CD14-positive monocyte (primary cell): ENCODE data around the gene CHRNA9. TPM values are rescaled to one million over a fixed set of nuclear protein-coding genes. Genes with fewer than 3 reads are reported as not detected.

Experiments used
- DNase-seq, 3 donors: peaks; one replicate each; pipeline ENCODE4 v3.0.0-alpha.2; 2011 to 2022
- H2AFZ ChIP-seq: 2 replicates; pipeline ENCODE4 v1.6.0; 2012; ENCODE audit warnings: mild to moderate bottlenecking, low read depth, low read length, inconsistent platforms; ENCODE audit not compliant: insufficient read depth, poor library complexity, severe bottlenecking
- H3K27ac ChIP-seq, 2 donors: 1 replicate in 1 of 2; 2 replicates in 1 of 2; pipeline ENCODE4 v1.5.1; 2012 to 2013; ENCODE audit warnings: low read length in 2 of 2, control low read depth in 1 of 2, inconsistent platforms in 1 of 2, low read depth in 1 of 2, mild to moderate bottlenecking in 1 of 2
- H3K27me3 ChIP-seq, 2 donors: one replicate each; pipeline versions ENCODE4 v1.6.0 to v1.6.1; 2011 to 2013; ENCODE audit warnings: low read length in 2 of 2; ENCODE audit not compliant: control insufficient read depth in 2 of 2, insufficient read depth in 2 of 2
- H3K36me3 ChIP-seq, 2 donors: replicated peaks in 1 of 2; 1 replicate in 1 of 2; 2 replicates in 1 of 2; pipeline versions ENCODE4 v1.5.1 to v1.6.1; 2012 to 2013; ENCODE audit warnings: low read length in 2 of 2, control low read depth in 1 of 2, inconsistent platforms in 1 of 2, mild to moderate bottlenecking in 1 of 2; ENCODE audit not compliant: insufficient read depth in 2 of 2, control insufficient read depth in 1 of 2
- H3K4me1 ChIP-seq, 2 donors: 1 replicate in 1 of 2; 2 replicates in 1 of 2; pipeline versions ENCODE4 v1.5.1 to v1.6.1; 2012 to 2013; ENCODE audit warnings: low read length in 2 of 2, control low read depth in 1 of 2, inconsistent platforms in 1 of 2, mild to moderate bottlenecking in 1 of 2, moderate library complexity in 1 of 2; ENCODE audit not compliant: insufficient read depth in 2 of 2, control insufficient read depth in 1 of 2
- H3K4me2 ChIP-seq: replicated peaks from 2 replicates; pipeline ENCODE3; 2012; ENCODE audit warnings: low read length, moderate library complexity, mild to moderate bottlenecking; ENCODE audit not compliant: poor library complexity, severe bottlenecking; ENCODE audit errors: extremely low read depth
- H3K4me3 ChIP-seq, 3 experiments: fragments of 200-600 bp in 1 of 3; sonication (generic) in 1 of 3; replicated peaks in 1 of 3; 1 replicate in 2 of 3; 2 replicates in 1 of 3; pipeline ENCODE4 v1.5.1; 2011 to 2013; ENCODE audit warnings: low read length in 3 of 3, mild to moderate bottlenecking in 3 of 3, control low read depth in 2 of 3, low read depth in 2 of 3, inconsistent platforms in 1 of 3, moderate library complexity in 1 of 3
- H3K79me2 ChIP-seq: 2 replicates; pipeline ENCODE4 v1.6.0; 2012; ENCODE audit warnings: mild to moderate bottlenecking, control low read depth, inconsistent platforms, low read length, moderate library complexity; ENCODE audit not compliant: insufficient read depth
- H3K9ac ChIP-seq: 2 replicates; pipeline ENCODE4 v1.6.0; 2017; ENCODE audit warnings: low read length, mild to moderate bottlenecking; ENCODE audit not compliant: insufficient read depth, poor library complexity, severe bottlenecking
- H3K9me3 ChIP-seq, 2 donors: replicated peaks in 1 of 2; 1 replicate in 1 of 2; 2 replicates in 1 of 2; pipeline versions ENCODE4 v1.5.1 to v1.6.1; 2012 to 2013; ENCODE audit warnings: low read length in 2 of 2, control low read depth in 1 of 2; ENCODE audit not compliant: control insufficient read depth in 1 of 2, insufficient read depth in 1 of 2
- H4K20me1 ChIP-seq: 2 replicates; pipeline ENCODE4 v1.6.0; 2012; ENCODE audit warnings: mild to moderate bottlenecking, low read length, control low read depth, moderate library complexity; ENCODE audit not compliant: insufficient read depth
- H3K27ac Mint-ChIP-seq, 7 donors: one replicate each; pipeline ENCODE4 v1.8.0; 2020; ENCODE audit warnings: mild to moderate bottlenecking in 7 of 7, mixed read lengths in 7 of 7, moderate library complexity in 6 of 7, inconsistent platforms in 2 of 7
- H3K27me3 Mint-ChIP-seq, 3 donors: one replicate each; pipeline ENCODE4 v1.8.0; 2021 to 2022; ENCODE audit warnings: low read depth in 3 of 3, mild to moderate bottlenecking in 3 of 3, mixed read lengths in 3 of 3, moderate library complexity in 3 of 3, inconsistent platforms in 1 of 3
- H3K36me3 Mint-ChIP-seq, 2 donors: one replicate each; pipeline ENCODE4 v1.8.0; 2020; ENCODE audit warnings: mixed read lengths in 2 of 2, inconsistent platforms in 1 of 2, mild to moderate bottlenecking in 1 of 2
- H3K4me1 Mint-ChIP-seq: one replicate; pipeline ENCODE4 v1.8.0; 2020; ENCODE audit warnings: mild to moderate bottlenecking, mixed read lengths
- H3K4me3 Mint-ChIP-seq, 2 donors: one replicate each; pipeline ENCODE4 v1.8.0; 2020; ENCODE audit warnings: mild to moderate bottlenecking in 2 of 2, mixed read lengths in 2 of 2, moderate library complexity in 1 of 2
- H3K9me3 Mint-ChIP-seq, 7 donors: one replicate each; pipeline ENCODE4 v1.8.0; 2020 to 2022; ENCODE audit warnings: mixed read lengths in 7 of 7, mild to moderate bottlenecking in 6 of 7, moderate library complexity in 6 of 7, inconsistent platforms in 2 of 7
- WGBS: methylation state at CpG from one replicate; pipeline ENCODE4 v1.1.5; 2013; ENCODE audit warnings: missing lambda C conversion rate; ENCODE audit not compliant: insufficient coverage; 5-methylcytosine and 5-hydroxymethylcytosine counted together
- intact Hi-C, 2 donors: fragments of 100-400 bp; cut with micrococcal nuclease; formaldehyde crosslinking; loops; one replicate each; pipeline versions ENCODE4 v1.15.0 to v1.15.1; 2023
- polyA plus RNA-seq, 3 donors: library from polyadenylated mRNA; depleted of rRNA in 1 of 3; unstranded in 2 of 3; stranded (reverse) in 1 of 3; fragments of 300-500 nt in 2 of 3; fragments of >200 nt in 1 of 3; fragmentation: Illumina TruSeq in 2 of 3; gene quantifications; 1 replicate in 2 of 3; 2 replicates in 1 of 3; pipeline ENCODE4 v1.2.3, GENCODE V29; 2012 to 2021
- TF ChIP-seq, protein P1 (sequence below): fragments of 200-600 bp; IDR thresholded peaks from one replicate; pipeline ENCODE4 v1.8.0; 2022; ENCODE audit warnings: antibody characterized with exemption, mild to moderate bottlenecking

Gene CHRNA9
- polyA plus RNA-seq, 3 donors = not detected

DNA sequence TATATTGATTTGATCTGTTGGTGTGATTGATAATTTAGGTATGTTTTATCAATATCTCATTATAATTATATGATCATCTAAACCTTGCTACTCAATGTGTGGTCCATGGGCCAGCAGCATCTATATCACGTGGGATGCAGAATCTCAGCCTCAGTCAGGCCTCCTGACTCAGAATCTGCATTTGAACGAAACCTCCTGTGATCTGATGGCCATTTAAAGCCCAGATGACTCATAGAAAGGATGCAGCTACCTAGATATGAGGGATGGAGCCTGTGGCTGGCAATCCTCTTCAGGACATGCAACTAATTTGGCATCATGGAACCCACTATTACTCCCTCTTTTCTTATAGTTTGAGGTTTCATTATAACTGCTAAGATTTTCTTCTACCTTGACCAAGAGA is 11.3 kb upstream of the CHRNA9 start:
- Mint-ChIP-seq H3K4me1 (peaks cover 34% of the 10 kb centered on the region), H3K9me3 (no peaks in the 10 kb centered on the region), H3K27me3 (peaks cover 0 to 2% (median 2%) of the 10 kb centered on the region in 3 donors), H3K36me3 (no peaks in the 10 kb centered on the region), H3K4me3 (no peak overlapping the region), H3K27ac (no peak overlapping the region)
- H3K4me3 ChIP-seq = no peak overlapping the region
- H3K27ac ChIP-seq = no peak overlapping the region
- H2AFZ ChIP-seq = no peak overlapping the region
- 93% methylated on average over 2 of the region's 2 CpGs for WGBS
- H3K4me2 ChIP-seq = no peak overlapping the region
- no peaks in the 10 kb centered on the region for H4K20me1 ChIP-seq
- no peak for DNase-seq
- no peak overlapping the region for H3K9ac ChIP-seq
- H3K4me1 ChIP-seq = peaks cover 21 to 28% of the 10 kb centered on the region in 2 donors
- H3K9me3 ChIP-seq = no peaks in the 10 kb centered on the region
- no peaks in the 10 kb centered on the region for H3K36me3 ChIP-seq
- TF ChIP-seq, protein P1, sequence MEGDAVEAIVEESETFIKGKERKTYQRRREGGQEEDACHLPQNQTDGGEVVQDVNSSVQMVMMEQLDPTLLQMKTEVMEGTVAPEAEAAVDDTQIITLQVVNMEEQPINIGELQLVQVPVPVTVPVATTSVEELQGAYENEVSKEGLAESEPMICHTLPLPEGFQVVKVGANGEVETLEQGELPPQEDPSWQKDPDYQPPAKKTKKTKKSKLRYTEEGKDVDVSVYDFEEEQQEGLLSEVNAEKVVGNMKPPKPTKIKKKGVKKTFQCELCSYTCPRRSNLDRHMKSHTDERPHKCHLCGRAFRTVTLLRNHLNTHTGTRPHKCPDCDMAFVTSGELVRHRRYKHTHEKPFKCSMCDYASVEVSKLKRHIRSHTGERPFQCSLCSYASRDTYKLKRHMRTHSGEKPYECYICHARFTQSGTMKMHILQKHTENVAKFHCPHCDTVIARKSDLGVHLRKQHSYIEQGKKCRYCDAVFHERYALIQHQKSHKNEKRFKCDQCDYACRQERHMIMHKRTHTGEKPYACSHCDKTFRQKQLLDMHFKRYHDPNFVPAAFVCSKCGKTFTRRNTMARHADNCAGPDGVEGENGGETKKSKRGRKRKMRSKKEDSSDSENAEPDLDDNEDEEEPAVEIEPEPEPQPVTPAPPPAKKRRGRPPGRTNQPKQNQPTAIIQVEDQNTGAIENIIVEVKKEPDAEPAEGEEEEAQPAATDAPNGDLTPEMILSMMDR = no peak
- no peaks in the 10 kb centered on the region for H3K27me3 ChIP-seq
- no peaks in the 10 kb centered on the region for H3K79me2 ChIP-seq
- intact Hi-C loops = loop anchor here in 1 of 2 donors (10.0 kb wide), 1 partner anchor 169 kb away; no protein-coding TSS in a partner anchor

DNA sequence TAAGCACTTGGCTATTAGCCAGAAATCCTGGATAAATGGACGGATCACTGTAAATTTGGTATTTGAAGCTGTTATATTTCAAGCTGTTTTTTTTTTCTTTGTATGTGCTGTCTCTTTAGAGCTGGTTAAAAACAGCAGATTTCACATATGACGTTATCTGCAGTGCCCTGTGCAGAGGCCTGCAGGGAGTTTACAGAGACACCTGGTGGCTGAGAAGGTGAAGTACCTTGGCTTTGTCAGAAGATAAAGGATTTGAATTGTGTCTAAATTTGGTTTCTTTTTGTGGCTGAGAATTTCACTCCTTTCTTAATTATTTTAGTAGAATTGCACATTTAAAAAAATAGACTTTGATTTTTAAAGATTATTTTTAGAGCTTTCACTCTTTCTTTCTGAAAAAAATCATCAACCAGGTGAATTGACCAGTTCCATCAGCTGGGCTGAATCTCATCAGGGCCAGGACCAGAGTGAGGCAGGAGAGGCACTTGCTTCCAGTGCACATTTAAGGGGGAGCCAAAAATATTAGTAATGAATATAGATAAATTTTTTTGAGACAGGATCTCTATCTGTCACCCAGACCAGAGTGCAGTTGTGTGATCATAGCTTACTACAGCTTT is 9.6 kb upstream of the CHRNA9 start:
- Histone ChIP-seq H3K36me3 (no peaks in the 10 kb centered on the region), H3K9me3 (no peaks in the 10 kb centered on the region), H3K9ac (no peak overlapping the region), H3K27me3 (no peaks in the 10 kb centered on the region), H3K79me2 (no peaks in the 10 kb centered on the region), H2AFZ (no peak overlapping the region), H3K4me2 (no peak overlapping the region), H3K4me3 (no peak overlapping the region), H4K20me1 (no peaks in the 10 kb centered on the region), H3K27ac (no peak overlapping the region), H3K4me1 (peaks cover 21 to 28% of the 10 kb centered on the region in 2 donors)
- WGBS = 17% methylated on average over 1 of the region's 2 CpGs
- peaks cover 0 to 2% (median 2%) of the 10 kb centered on the region in 3 donors for H3K27me3 Mint-ChIP-seq
- H3K9me3 Mint-ChIP-seq = no peaks in the 10 kb centered on the region
- TF ChIP-seq, protein P1 = peak; percentile 86
- H3K4me3 Mint-ChIP-seq = no peak overlapping the region
- H3K27ac Mint-ChIP-seq = peak overlapping the region in 3 of 7 donors; percentile 57 to 75 (median 63)
- intact Hi-C loops = loop anchor here (5.0 to 10.0 kb wide), 2 partner anchors 171 to 173 kb away; no protein-coding TSS in a partner anchor
- DNase-seq = peak; percentile 68 to 79 (median 77)
- peaks cover 34% of the 10 kb centered on the region for H3K4me1 Mint-ChIP-seq
- no peaks in the 10 kb centered on the region for H3K36me3 Mint-ChIP-seq
